Stimulated activated CD8-positive, alpha-beta memory T cell treated with anti-CD3 and anti-CD28 coated beads, Interleukin-12 subunit alpha, Interleukin-12 subunit beta, amount 100 ng/mL, for 1 hour (primary cell): ENCODE measurements around the gene HBD.
"Not testable (repeated sequence)": the region's sequence is repeated elsewhere in the genome, so short reads cannot be mapped to it uniquely, and the experiment has no call there.

Experiments
- DNase-seq: peaks from one replicate; pipeline ENCODE4 v3.0.0-alpha.2; 2020; ENCODE audit warnings: low read depth

HBD gene

DNA sequence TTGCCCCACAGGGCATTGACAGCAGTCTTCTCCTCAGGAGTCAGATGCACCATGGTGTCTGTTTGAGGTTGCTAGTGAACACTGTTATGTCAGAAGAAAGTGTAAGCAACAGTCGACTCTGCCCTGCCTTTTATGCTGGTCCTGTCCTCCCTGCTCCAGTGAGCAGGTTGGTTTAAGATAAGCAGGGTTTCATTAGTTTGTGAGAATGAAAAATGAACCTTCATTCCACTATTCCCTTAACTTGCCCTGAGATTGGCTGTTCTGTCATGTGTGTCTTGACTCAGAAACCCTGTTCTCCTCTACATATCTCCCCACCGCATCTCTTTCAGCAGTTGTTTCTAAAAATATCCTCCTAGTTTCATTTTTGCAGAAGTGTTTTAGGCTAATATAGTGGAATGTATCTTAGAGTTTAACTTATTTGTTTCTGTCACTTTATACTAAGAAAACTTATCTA, at the start of gene HBD:
Gene HBD, minus strand, starts transcription at position 103 of the 454 bp plus-strand sequence. Its CDS starts 50 bp downstream, at position 53.
- no peak for DNase-seq

GRCh38 chr11:5283882-5284281, 49.6 kb upstream of the HBD start:
- no peak for DNase-seq

- DNase-seq = no peak
Observed at GRCh38 chr11:5283086-5283485, 48.8 kb upstream of the HBD start.

- DNase-seq = no peak
Observed at GRCh38 chr11:5282628-5283027, 48.3 kb upstream of the HBD start.

DNA sequence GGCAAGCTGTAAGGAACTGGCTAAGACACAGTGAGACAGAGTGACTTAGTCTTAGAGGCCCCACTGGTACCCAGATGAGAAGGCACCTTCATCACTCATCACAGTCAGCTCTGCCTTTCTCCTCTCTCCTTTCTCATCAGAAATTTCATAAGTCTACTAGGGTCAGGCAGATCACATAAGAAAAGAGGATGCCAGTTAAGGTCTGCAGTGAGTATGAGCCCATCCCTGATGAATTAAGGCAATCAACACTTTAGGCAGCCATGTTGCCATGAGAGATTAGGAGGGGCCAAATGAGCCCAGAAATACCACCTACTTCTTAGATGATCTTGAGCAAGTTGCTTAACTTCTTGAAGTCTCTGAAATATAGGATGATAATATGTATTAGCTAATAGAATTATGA, 47.3 kb upstream of the HBD start:
- DNase-seq = no peak

DNA sequence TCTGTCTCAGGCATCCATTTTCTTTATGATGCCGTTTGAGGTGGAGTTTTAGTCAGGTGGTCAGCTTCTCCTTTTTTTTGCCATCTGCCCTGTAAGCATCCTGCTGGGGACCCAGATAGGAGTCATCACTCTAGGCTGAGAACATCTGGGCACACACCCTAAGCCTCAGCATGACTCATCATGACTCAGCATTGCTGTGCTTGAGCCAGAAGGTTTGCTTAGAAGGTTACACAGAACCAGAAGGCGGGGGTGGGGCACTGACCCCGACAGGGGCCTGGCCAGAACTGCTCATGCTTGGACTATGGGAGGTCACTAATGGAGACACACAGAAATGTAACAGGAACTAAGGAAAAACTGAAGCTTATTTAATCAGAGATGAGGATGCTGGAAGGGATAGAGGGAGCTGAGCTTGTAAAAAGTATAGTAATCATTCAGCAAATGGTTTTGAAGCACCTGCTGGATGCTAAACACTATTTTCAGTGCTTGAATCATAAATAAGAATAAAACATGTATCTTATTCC, 46.4 kb upstream of the HBD start:
- DNase-seq = no peak

DNA sequence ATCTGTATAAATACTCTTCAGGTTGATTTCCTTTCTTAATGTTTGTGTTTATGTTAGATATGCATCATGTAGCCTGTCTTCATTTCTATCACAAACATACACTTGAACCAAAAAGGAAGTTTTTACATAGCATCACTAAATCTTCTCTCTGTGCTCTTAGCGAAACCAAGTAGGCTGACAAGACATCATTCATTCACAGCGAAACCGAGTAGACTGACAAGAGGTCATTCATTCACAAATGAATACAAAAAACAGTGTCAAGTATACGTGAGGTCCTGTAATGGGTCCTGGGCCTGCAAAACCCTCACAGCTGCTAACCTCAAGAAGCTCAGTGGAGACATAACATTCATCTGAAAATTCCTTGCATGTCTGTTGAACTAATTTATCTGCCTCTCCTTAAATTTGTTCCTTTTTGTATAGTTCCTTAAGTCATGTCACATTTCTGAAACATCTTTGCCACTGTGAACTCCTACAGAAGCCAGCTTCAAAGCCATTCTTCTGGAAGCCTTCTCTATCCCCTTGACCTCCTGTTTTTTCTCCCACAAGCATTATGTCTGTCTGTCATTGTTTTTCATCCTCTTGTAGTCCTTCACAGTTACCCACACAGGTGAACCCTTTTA, 45.3 kb upstream of the HBD start:
- DNase-seq = no peak

DNA sequence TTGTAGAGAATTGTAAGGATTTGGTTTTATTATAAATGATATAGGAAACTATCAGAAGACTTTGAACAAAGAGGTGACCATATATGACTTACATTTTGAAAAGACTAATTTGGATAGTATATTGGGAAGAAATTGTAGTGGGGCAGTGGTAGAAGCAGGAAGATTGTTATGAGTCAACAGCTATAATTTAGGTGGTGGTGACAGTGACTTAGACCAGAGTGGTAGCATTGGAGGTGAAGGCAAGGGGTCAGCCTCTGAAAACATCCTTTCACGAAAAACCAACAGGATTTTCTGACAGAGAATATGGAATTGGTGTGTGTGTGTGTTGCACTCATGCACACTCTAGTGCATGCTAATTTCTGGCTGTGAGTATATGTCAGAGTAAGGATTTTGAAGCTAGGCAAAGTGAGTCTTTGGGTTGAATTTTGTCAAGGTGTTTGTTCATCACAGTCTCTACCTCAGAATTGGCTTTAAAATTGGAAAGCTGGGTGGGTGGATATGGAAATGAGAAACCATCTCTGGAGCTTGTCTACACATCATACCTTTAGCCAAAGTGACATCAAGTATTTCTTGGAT, 43.6 kb upstream of the HBD start:
- DNase-seq = no peak

DNA sequence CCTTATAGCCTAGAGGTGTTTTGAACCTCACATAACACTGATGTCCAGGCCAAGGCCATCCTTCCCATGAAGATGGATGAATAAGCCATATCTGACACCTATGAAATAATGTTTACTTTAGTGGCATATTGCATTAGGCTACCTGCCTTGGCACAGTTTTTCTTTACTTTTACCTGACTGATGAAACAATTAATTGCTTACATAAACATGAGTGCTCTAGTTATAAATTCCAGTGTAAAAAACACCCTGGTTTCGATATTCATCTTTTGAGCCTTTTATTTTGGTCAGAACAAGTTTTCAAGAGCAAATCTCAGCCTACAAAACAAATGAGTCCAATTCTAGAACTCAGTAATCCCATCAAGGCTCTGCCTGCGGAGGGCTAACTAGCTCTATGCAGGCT, 42.4 kb upstream of the HBD start:
- DNase-seq = no peak

GRCh38 chr11:5275369-5276110, 41.3 kb upstream of the HBD start:
- DNase-seq = no peak

DNA sequence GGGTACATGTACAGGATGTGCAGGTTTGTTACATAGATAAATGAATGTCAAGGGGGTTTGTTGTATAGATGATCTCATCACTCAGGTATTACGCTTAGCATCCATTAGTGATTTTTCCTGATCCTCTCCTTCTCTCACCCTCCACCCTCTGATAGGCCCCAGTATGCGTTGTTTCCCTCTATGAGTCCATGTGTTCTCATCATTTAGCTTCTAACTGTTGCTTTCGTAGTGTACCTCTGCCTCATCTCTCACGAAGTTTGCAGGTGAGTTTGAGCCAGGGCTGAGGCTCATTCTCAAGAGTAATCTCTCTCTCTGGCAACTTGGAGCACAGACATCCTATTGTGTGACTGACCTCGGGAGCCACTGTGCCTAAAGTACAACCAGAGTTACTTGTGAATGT, 40.1 kb upstream of the HBD start:
- DNase-seq = no peak

GRCh38 chr11:5272395-5273017, 38.2 kb upstream of the HBD start:
- DNase-seq = no peak

GRCh38 chr11:5269715-5270147, 35.4 kb upstream of the HBD start, which contains the start of gene HBE1:
TSS of gene HBE1 (minus strand) at chr11:5269945. CDS start at chr11:5269890, 55 bp downstream.
- DNase-seq = no peak

DNA sequence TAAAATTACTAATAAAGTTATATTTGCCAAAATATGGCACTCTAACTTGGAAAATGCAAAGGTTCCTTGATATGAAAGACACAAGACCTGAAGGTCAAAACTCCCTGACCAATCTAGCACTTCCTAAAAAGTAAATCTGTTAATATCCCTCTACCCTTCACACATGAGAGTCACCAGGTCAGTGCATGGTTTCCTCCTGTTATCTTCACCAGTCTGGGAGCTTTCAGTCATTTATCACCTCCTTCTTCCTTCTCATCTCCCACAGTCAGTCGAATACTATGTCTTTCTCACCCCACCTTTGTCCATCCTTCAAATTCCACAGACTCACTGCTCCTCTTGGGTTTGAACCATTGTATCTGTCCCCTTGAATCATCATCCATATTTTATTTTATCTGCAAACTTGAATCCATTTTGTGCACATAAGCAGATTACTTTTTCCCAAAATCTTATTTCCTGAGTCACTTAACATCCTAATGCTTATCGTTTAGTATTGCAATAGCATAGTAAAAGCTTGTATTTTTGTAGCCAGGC, 32.8 kb upstream of the HBD start:
- DNase-seq = no peak

- no peak for DNase-seq
Observed at GRCh38 chr11:5266609-5267008, 32.3 kb upstream of the HBD start.

DNA sequence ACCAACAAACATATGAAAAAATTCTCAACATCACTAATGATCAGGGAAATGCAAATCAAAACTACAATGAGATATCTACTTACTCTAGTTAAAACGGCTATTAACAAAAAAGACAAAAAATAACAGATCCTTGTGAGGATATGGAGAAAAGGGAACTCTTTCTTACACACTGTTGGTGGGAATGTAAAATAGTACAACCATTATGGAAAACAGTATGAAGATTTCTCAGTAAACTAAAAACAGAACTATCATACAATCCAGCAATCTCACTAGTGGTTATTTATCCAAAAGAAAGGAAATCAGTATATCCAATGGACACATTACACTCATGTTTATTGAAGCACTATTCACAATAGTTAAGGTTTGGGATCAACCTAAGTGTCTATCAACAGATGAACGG, 31.5 kb upstream of the HBD start:
- no peak for DNase-seq

GRCh38 chr11:5258543-5259262, 24.4 kb upstream of the HBD start:
- DNase-seq = no peak

DNA sequence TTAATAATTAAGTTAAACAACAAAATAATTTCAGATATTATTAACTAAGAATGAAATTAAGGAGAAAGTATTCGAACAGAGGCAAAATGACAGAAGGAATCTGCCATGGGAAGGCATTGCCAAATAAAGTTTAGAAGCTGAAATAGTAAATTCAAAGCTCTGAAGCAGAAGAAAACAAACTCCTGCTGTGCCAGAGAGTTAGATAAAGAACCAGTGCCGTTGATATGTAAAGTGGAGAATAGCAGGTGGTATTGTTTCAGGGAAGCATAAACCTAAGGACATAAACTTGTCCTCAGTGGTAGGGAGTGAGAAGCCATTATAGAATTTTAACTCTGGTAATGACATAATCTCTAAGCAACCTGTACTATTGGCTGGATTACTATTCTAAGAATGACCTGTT, 23.0 kb upstream of the HBD start:
- no peak for DNase-seq

DNA sequence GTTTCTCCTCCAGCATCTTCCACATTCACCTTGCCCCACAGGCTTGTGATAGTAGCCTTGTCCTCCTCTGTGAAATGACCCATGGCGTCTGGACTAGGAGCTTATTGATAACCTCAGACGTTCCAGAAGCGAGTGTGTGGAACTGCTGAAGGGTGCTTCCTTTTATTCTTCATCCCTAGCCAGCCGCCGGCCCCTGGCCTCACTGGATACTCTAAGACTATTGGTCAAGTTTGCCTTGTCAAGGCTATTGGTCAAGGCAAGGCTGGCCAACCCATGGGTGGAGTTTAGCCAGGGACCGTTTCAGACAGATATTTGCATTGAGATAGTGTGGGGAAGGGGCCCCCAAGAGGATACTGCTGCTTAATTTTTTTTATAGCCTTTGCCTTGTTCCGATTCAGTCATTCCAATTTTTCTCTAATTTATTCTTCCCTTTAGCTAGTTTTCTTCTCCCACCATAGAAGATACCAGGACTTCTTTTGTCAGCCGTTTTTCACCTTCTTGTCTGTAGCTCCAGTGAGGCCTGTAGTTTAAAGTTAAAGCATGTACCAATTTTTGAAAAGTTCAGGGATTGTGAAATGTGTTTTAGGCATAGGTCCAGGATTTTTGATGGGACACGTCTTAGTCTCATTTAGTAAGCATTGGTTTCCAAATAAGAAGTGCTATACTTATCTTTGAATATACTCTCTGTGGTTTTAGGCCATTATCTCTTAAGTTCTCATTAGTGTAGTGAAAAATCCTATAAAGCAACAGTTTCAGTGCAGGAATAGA, 20.5 kb upstream of the HBD start, which contains the start of gene HBG2:
Gene HBG2, minus strand, starts transcription at position 136 of the 768 bp plus-strand sequence. Its CDS starts 53 bp downstream, at position 83.
- DNase-seq = not testable (repeated sequence)

DNA sequence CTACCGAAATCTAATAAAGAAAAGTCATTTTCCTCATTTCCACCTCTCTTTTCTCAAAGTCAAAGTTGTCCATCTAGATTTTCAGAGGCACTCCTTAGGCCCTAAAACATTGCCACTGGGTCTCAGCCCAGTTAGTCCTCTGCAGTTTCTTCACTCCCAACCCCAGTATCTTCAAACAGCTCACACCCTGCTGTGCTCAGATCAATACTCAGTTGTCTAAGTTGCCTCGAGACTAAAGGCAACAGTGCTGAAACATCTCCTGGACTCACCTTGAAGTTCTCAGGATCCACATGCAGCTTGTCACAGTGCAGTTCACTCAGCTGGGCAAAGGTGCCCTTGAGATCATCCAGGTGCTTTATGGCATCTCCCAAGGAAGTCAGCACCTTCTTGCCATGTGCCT, 19.7 kb upstream of the HBD start:
- DNase-seq = not testable (repeated sequence)

GRCh38 chr11:5253440-5253839, 19.2 kb upstream of the HBD start:
- DNase-seq = not testable (repeated sequence)
